BE2C (cell line): ENCODE measurements around the gene CTDP1.

Source experiments
- DNase-seq: peaks from one replicate; pipeline ENCODE4 v3.0.0-alpha.2; 2020
- H3K27me3 ChIP-seq: fragments of 250-450 bp; sonication (Bioruptor Pico); 2 replicates; pipeline ENCODE4 v1.5.1; 2020; ENCODE audit warnings: mild to moderate bottlenecking
- H3K36me3 ChIP-seq: fragments of 250-450 bp; sonication (Bioruptor Pico); 2 replicates; pipeline ENCODE4 v1.5.1; 2020; ENCODE audit warnings: mild to moderate bottlenecking
- H3K4me1 ChIP-seq: fragments of 250-450 bp; sonication (Bioruptor Pico); 2 replicates; pipeline ENCODE4 v1.5.1; 2020
- H3K4me3 ChIP-seq: 2 replicates; pipeline ENCODE4 v1.5.1; 2011; ENCODE audit warnings: low read depth, low read length
- H3K9me3 ChIP-seq: fragments of 250-450 bp; sonication (Bioruptor Pico); 2 replicates; pipeline ENCODE4 v1.5.1; 2020
- TF ChIP-seq, protein P1 (sequence below): IDR thresholded peaks from 2 replicates; pipeline ENCODE4 v1.5.1; 2012; ENCODE audit warnings: mild to moderate bottlenecking, low read depth, low read length

CTDP1 gene

DNA sequence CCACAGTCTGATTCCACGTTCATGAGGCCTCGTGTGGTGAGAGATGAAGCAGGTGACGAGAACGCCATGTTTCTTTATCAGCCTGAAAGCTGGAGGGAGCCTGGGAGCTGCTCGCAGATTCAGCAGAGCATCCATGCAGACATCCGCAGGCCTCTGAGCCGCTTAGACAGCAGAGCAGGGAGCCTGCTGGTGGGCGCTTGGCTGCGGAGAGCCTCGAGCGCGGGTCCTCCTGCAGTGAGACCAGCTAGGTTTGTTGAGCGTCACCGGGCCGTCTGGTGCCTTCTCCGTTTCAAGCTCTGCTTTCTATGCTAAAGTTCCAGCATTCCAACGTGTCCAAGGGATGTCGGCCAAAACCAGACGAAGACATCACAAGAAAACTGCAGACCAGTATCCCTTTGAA lies 27.6 kb downstream of the CTDP1 start:
- H3K36me3 ChIP-seq, result no peaks in the 10 kb centered on the region

DNA sequence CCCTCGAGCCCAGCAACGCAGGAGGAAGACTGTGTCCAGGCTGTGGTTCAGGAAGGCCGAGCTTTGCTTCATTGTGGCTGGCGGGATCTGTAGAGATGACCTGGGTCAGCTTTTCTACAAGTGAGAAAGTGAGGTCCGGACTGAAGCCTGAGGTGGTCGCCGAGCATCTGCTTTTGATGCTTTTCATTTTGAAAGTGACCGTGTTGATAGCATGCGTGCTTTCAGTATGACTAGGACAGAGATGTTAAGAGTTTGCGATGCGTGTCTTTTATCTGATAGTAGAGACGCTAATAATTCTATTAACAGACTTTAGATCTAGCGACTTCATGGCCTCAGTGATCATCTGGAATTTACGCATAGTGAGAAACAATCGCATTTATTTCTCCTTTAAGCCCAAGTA lies 28.1 kb downstream of the CTDP1 start:
- no peaks in the 10 kb centered on the region for H3K27me3 ChIP-seq
- H3K4me3 ChIP-seq, result no peak overlapping the region
- no peaks in the 10 kb centered on the region for H3K36me3 ChIP-seq
- no peaks in the 10 kb centered on the region for H3K9me3 ChIP-seq
- no peaks in the 10 kb centered on the region for H3K4me1 ChIP-seq
- DNase-seq, result no peak
- TF ChIP-seq, protein P1, sequence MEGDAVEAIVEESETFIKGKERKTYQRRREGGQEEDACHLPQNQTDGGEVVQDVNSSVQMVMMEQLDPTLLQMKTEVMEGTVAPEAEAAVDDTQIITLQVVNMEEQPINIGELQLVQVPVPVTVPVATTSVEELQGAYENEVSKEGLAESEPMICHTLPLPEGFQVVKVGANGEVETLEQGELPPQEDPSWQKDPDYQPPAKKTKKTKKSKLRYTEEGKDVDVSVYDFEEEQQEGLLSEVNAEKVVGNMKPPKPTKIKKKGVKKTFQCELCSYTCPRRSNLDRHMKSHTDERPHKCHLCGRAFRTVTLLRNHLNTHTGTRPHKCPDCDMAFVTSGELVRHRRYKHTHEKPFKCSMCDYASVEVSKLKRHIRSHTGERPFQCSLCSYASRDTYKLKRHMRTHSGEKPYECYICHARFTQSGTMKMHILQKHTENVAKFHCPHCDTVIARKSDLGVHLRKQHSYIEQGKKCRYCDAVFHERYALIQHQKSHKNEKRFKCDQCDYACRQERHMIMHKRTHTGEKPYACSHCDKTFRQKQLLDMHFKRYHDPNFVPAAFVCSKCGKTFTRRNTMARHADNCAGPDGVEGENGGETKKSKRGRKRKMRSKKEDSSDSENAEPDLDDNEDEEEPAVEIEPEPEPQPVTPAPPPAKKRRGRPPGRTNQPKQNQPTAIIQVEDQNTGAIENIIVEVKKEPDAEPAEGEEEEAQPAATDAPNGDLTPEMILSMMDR, result no peak

More for the DNA sequence above, 27.6 kb downstream of the CTDP1 start:
- Histone ChIP-seq H3K4me1 (no peaks in the 10 kb centered on the region), H3K4me3 (no peak overlapping the region), H3K9me3 (no peaks in the 10 kb centered on the region), H3K27me3 (no peaks in the 10 kb centered on the region)
- TF ChIP-seq, protein P1, result no peak
- no peak for DNase-seq

DNA sequence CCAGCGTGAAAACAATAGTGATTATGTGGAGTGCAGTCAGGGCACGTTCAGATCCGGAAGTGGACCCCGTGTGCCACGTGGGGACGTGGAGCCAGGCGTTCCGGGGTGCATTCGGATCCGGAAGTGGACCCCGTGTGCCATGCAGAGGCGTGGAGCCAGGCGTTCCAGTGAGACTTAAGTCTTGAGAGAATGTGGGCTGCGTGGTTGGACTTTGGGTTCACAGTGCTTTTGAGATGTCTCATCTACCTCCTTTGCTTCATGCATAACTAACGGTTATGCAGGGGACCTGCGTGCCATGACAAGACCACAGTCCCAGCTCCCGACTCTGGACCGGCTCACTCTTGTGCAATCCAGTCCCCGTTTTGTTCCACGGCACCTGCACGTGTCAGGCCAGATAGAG lies 28.8 kb downstream of the CTDP1 start:
- TF ChIP-seq, protein P1, result no peak
- Histone ChIP-seq H3K9me3 (no peaks in the 10 kb centered on the region), H3K4me3 (no peak overlapping the region), H3K27me3 (no peaks in the 10 kb centered on the region), H3K4me1 (no peaks in the 10 kb centered on the region), H3K36me3 (no peaks in the 10 kb centered on the region)
- DNase-seq, result no peak

DNA sequence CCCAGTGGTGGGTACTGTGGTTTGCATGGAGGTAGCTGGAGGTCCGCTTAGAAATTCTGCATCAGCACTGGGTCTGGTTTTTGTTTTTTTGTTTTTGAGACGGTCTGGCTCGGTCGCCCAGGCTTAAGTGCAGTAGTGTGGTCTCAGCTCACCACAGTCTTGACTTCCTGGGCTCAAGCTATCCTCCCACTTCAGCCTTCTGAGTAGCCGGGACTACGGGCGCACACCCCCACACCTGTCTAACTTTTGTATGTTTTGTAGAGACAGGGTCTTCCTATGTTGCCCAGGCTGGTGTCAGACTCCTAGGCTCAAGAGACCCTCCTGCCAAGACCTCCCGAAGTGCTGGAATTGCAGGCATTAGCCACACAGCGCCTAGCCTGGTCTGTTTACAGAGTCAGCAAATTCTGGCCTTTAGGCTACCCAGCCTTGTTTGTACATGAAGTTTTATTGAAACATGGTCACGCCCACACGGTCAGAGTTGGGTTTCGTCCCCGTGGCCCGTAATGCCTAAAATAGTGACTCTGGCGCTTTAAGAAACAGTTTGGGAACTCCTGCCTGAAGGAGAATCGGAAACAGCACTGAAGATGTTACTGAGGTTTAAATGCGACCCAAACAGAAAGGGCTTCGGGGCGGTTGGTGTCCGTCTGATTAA lies 32.7 kb downstream of the CTDP1 start:
- no peak overlapping the region for H3K4me3 ChIP-seq
- H3K27me3 ChIP-seq, result no peaks in the 10 kb centered on the region
- H3K36me3 ChIP-seq, result no peaks in the 10 kb centered on the region
- H3K4me1 ChIP-seq, result no peaks in the 10 kb centered on the region
- no peaks in the 10 kb centered on the region for H3K9me3 ChIP-seq
- TF ChIP-seq, protein P1, result no peak
- no peak for DNase-seq

DNA sequence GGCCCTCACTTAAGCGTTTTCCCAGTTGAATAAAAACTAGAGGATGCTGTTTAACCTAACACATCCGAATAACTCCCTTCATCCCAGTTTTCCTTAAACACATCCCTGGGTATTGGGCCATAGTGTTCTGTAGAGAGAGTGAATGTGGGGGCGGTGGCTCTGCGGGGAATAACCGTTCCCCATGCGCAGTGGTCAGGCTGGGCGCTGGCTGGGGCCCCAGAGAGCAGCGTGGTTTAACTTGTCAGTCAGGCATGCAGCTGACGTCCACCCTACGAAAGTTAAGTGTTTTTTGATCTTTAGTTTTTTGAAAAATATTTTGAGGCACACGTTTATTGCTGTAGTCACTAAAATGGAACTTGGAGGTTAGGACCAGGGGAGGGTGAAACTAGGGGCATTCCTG lies 33.7 kb downstream of the CTDP1 start:
- Histone ChIP-seq H3K27me3 (no peaks in the 10 kb centered on the region), H3K4me3 (no peak overlapping the region), H3K36me3 (no peaks in the 10 kb centered on the region), H3K9me3 (no peaks in the 10 kb centered on the region), H3K4me1 (no peaks in the 10 kb centered on the region)
- DNase-seq, result no peak
- TF ChIP-seq, protein P1, result no peak

DNA sequence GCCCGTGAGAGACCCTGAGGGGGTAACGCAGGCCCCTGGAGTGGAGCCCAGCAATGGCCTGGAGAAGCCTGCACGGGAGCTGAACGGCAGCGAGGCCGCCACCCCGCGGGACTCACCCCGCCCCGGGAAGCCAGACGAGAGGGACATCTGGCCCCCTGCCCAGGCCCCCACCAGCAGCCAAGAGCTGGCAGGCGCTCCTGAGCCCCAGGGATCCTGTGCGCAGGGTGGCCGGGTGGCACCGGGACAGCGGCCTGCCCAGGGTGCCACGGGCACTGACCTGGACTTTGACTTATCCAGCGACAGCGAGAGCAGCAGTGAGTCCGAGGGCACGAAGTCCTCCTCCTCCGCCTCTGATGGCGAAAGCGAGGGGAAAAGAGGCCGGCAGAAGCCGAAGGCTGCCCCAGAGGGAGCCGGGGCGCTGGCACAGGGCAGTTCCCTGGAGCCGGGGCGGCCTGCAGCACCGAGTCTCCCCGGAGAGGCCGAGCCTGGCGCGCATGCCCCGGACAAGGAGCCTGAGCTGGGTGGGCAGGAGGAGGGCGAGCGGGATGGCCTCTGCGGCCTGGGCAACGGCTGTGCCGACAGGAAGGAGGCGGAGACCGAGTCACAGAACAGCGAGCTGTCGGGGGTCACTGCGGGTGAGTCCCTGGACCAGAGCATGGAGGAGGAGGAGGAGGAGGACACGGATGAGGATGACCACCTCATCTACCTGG lies 35.1 kb downstream of the CTDP1 start:
- DNase-seq, result no peak
- Histone ChIP-seq H3K4me3 (no peak overlapping the region), H3K4me1 (no peaks in the 10 kb centered on the region), H3K36me3 (no peaks in the 10 kb centered on the region), H3K9me3 (no peaks in the 10 kb centered on the region), H3K27me3 (no peaks in the 10 kb centered on the region)
- TF ChIP-seq, protein P1, result no peak
